RWPE2 (cell line): ENCODE measurements around the gene BRIP1.

Experiments used
- ATAC-seq: fragments of 200-7000 bp; cut with Tn5 transposase; 3 replicates; pipeline ENCODE4 v1.9.1; 2021; ENCODE audit warnings: low read depth
- DNase-seq: peaks from one replicate; pipeline ENCODE4 v3.0.0-alpha.2; 2020; ENCODE audit warnings: low spot score
- H3K27ac ChIP-seq: fragments of 450-650 bp; 2 replicates; pipeline ENCODE4 v1.5.1; 2017; ENCODE audit warnings: mild to moderate bottlenecking; ENCODE audit not compliant: poor library complexity, severe bottlenecking
- H3K27me3 ChIP-seq: fragments of 250-450 bp; sonication (Bioruptor Pico); 2 replicates; pipeline ENCODE4 v1.5.1; 2021; ENCODE audit warnings: mild to moderate bottlenecking, moderate library complexity; ENCODE audit not compliant: insufficient read depth, poor library complexity, severe bottlenecking
- H3K36me3 ChIP-seq: fragments of 250-450 bp; sonication (Bioruptor Pico); 2 replicates; pipeline ENCODE4 v1.5.1; 2020; ENCODE audit warnings: low read depth, mild to moderate bottlenecking, moderate library complexity
- H3K4me1 ChIP-seq: fragments of 250-450 bp; sonication (Bioruptor Pico); 2 replicates; pipeline ENCODE4 v1.5.1; 2021; ENCODE audit warnings: mild to moderate bottlenecking, moderate library complexity; ENCODE audit not compliant: insufficient read depth, poor library complexity, severe bottlenecking
- H3K4me3 ChIP-seq: fragments of 250-450 bp; sonication (Bioruptor Pico); 2 replicates; pipeline ENCODE4 v1.5.1; 2021; ENCODE audit warnings: mild to moderate bottlenecking, moderate library complexity; ENCODE audit not compliant: severe bottlenecking
- H3K9me3 ChIP-seq: fragments of 250-450 bp; sonication (Bioruptor Pico); 2 replicates; pipeline ENCODE4 v1.5.1; 2021; ENCODE audit warnings: mild to moderate bottlenecking, moderate library complexity; ENCODE audit not compliant: severe bottlenecking
- TF ChIP-seq, protein P1 (sequence below): fragments of 450-650 bp; IDR thresholded peaks from one replicate; pipeline ENCODE4 v1.5.1; 2017; ENCODE audit warnings: mild to moderate bottlenecking, moderate library complexity; ENCODE audit not compliant: poor library complexity, severe bottlenecking

The BRIP1 gene

DNA sequence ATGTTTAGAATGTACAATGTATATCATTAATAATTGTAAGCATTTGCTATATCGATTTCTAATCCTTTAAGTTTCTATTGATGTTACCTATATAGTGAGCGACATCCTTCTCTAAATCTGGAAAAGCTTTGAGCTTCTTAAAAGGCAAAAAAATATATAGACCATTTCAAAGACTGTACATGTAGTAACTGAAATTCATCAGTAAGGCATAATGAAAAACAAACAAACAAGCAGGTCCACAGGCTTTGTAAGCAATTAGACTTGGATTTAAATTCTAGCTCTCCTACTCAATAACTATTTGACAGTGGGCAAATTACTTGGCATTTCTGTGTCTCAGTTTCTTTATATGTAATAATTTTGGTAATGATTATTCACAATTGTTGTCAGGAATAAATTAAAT lies 220.6 kb downstream of the BRIP1 start:
- no peaks in the 10 kb centered on the region for H3K4me1 ChIP-seq
- no peak overlapping the region for H3K4me3 ChIP-seq
- no peak overlapping the region for H3K27ac ChIP-seq
- TF ChIP-seq, protein P1, sequence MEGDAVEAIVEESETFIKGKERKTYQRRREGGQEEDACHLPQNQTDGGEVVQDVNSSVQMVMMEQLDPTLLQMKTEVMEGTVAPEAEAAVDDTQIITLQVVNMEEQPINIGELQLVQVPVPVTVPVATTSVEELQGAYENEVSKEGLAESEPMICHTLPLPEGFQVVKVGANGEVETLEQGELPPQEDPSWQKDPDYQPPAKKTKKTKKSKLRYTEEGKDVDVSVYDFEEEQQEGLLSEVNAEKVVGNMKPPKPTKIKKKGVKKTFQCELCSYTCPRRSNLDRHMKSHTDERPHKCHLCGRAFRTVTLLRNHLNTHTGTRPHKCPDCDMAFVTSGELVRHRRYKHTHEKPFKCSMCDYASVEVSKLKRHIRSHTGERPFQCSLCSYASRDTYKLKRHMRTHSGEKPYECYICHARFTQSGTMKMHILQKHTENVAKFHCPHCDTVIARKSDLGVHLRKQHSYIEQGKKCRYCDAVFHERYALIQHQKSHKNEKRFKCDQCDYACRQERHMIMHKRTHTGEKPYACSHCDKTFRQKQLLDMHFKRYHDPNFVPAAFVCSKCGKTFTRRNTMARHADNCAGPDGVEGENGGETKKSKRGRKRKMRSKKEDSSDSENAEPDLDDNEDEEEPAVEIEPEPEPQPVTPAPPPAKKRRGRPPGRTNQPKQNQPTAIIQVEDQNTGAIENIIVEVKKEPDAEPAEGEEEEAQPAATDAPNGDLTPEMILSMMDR, result no peak
- H3K27me3 ChIP-seq, result no peaks in the 10 kb centered on the region
- DNase-seq, result no peak
- H3K9me3 ChIP-seq, result no peaks in the 10 kb centered on the region
- no peak for ATAC-seq
- no peaks in the 10 kb centered on the region for H3K36me3 ChIP-seq

DNA sequence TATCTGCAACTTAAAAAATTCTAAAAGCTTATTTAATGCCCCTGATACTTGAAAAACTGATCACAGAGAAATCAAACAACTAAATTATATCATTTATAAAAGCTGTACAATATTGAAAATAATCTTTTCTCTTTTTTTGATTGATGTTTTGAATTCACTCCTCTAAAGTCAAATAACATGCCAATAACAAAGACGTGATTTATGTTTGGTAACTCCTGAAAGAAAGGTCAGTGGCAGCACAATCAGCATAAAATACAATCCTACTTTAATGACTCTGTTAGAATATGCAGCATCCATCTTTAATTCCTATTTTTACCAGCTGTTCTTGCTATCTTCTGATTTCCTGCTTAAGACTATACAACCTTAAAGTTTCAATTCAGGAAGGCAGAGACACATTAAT lies 221.6 kb downstream of the BRIP1 start:
- Histone ChIP-seq H3K4me1 (no peaks in the 10 kb centered on the region), H3K4me3 (no peak overlapping the region), H3K9me3 (no peaks in the 10 kb centered on the region), H3K27me3 (no peaks in the 10 kb centered on the region), H3K27ac (no peak overlapping the region), H3K36me3 (no peaks in the 10 kb centered on the region)
- no peak for DNase-seq
- no peak for ATAC-seq
- TF ChIP-seq, protein P1, result no peak

DNA sequence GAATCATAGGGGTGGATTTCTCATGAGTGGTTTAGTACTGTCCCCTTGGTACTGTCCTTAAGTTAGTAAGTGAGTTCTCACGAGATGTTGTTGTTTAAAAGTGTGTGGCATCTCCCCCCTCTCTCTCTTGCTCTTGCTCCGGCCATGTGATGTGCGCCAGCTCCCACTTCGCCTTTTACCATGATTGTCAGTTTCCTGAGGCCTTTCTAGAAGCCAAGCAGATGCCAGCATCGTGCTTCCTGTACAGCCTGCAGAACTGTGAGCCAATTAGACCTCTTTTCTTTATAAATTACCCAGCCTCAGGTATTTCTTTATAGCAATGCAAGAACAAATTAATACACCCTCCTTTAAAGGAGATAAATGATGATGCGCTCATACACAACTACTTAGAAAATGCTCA lies 222.2 kb downstream of the BRIP1 start:
- H3K27ac ChIP-seq, result no peak overlapping the region
- no peaks in the 10 kb centered on the region for H3K9me3 ChIP-seq
- H3K36me3 ChIP-seq, result no peaks in the 10 kb centered on the region
- no peak for DNase-seq
- no peak overlapping the region for H3K4me3 ChIP-seq
- TF ChIP-seq, protein P1, result no peak
- no peak for ATAC-seq
- H3K4me1 ChIP-seq, result no peaks in the 10 kb centered on the region
- no peaks in the 10 kb centered on the region for H3K27me3 ChIP-seq

DNA sequence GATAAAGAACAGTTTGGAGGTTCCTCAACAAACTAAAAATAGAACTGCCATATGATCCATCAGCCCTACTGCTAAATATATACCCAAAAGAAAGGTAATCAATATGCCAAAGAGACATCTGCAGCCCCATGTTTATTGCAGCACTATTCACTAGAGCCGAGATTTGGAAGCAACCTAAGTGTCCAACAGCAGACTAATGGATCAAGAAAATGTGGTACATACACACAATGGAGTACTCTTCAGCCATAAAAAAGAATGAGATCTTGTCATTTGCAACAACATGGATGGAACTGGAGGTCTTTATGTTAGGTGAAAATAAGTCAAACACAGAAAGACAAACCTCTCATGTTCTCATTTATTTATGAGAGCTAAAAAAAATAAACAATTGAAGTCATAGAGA lies 223.5 kb downstream of the BRIP1 start:
- TF ChIP-seq, protein P1, result no peak
- Histone ChIP-seq H3K4me1 (no peaks in the 10 kb centered on the region), H3K27ac (no peak overlapping the region), H3K36me3 (no peaks in the 10 kb centered on the region), H3K9me3 (no peaks in the 10 kb centered on the region), H3K4me3 (no peak overlapping the region), H3K27me3 (no peaks in the 10 kb centered on the region)
- DNase-seq, result no peak
- no peak for ATAC-seq

GRCh38 chr17:61638087-61638486 lies 225.2 kb downstream of the BRIP1 start:
- Histone ChIP-seq H3K9me3 (no peaks in the 10 kb centered on the region), H3K27ac (no peak overlapping the region), H3K4me1 (no peaks in the 10 kb centered on the region), H3K36me3 (no peaks in the 10 kb centered on the region), H3K27me3 (no peaks in the 10 kb centered on the region), H3K4me3 (no peak overlapping the region)
- TF ChIP-seq, protein P1, result no peak
- ATAC-seq, result no peak
- DNase-seq, result no peak
